OCI-LY7 (cell line): Measurements from ENCODE around the gene CCDC116. TPM values are rescaled to one million over a fixed set of nuclear protein-coding genes. Genes with fewer than 3 reads are reported as not detected.
"Not testable (repeated sequence)": the region's sequence is repeated elsewhere in the genome, so short reads cannot be mapped to it uniquely, and the experiment has no call there.

Experiments used
- BruUV-seq: library from RNA; stranded (reverse); fragments of 400-500 nt; replicated peaks from 2 replicates; lab custom pipeline; 2021; lab: Mats Ljungman, UMichigan
- CTCF ChIA-PET: fragments of 300-600 bp; sonication (Branson Sonifier 250); formaldehyde crosslinking; loops from one replicate; lab custom pipeline; 2022; ENCODE audit warnings: antibody characterized with exemption; ENCODE audit not compliant: unreplicated experiment; lab: Charles Lee
- POLR2A ChIA-PET: fragments of 300-600 bp; sonication (Branson Sonifier 250); formaldehyde crosslinking; loops from one replicate; lab custom pipeline; 2022; ENCODE audit warnings: antibody characterized with exemption; lab: Charles Lee
- DNase-seq: peaks from one replicate; pipeline ENCODE4 v3.0.0-alpha.2; 2015; ENCODE audit warnings: low spot score
- H2AFZ ChIP-seq: fragments of 200-600 bp; sonication (generic), shearing (Covaris generic); 2 replicates; pipeline ENCODE4 v1.6.1; 2014; ENCODE audit warnings: mild to moderate bottlenecking, antibody characterized with exemption, low read length, moderate library complexity
- H3K27ac ChIP-seq: fragments of 200-600 bp; sonication (generic); 2 replicates; pipeline ENCODE4 v1.5.1; 2014; ENCODE audit warnings: mixed run types, low read depth, mild to moderate bottlenecking, moderate library complexity, low read length, inconsistent platforms; ENCODE audit not compliant: poor library complexity, severe bottlenecking
- H3K36me3 ChIP-seq: fragments of 200-600 bp; sonication (generic); 2 replicates; pipeline ENCODE4 v1.6.1; 2014; ENCODE audit warnings: mild to moderate bottlenecking, antibody characterized with exemption, low read length, moderate library complexity, mixed read lengths; ENCODE audit not compliant: insufficient read depth
- H3K4me1 ChIP-seq: fragments of 200-600 bp; sonication (generic); 2 replicates; pipeline ENCODE4 v1.5.1; 2014; ENCODE audit warnings: mild to moderate bottlenecking, low read length; ENCODE audit not compliant: insufficient read depth, poor library complexity, severe bottlenecking
- H3K4me2 ChIP-seq: fragments of 200-600 bp; sonication (generic); 2 replicates; pipeline ENCODE4 v1.6.1; 2014; ENCODE audit warnings: mild to moderate bottlenecking, low read length
- H3K4me3 ChIP-seq: fragments of 200-600 bp; sonication (generic); 2 replicates; pipeline ENCODE4 v1.5.1; 2014; ENCODE audit warnings: mild to moderate bottlenecking, low read depth, low read length; ENCODE audit not compliant: poor library complexity, severe bottlenecking
- H3K79me2 ChIP-seq: fragments of 200-600 bp; sonication (generic); 2 replicates; pipeline ENCODE4 v1.6.1; 2016; ENCODE audit warnings: low read depth, mild to moderate bottlenecking, low read length, moderate library complexity, mixed read lengths; ENCODE audit not compliant: insufficient read depth
- H3K9me2 ChIP-seq: fragments of 200-600 bp; sonication (generic); 2 replicates; pipeline ENCODE4 v1.6.1; 2016; ENCODE audit warnings: mild to moderate bottlenecking, low read length, mixed read lengths; ENCODE audit not compliant: insufficient read depth
- H3K9me3 ChIP-seq: fragments of 200-600 bp; sonication (generic); 2 replicates; pipeline ENCODE4 v1.6.1; 2014; ENCODE audit warnings: mild to moderate bottlenecking, mixed run types, low read length, mixed read lengths
- H4K20me1 ChIP-seq: fragments of 200-600 bp; sonication (generic); 2 replicates; pipeline ENCODE4 v1.6.1; 2014; ENCODE audit warnings: mild to moderate bottlenecking, antibody characterized with exemption, low read length, moderate library complexity, mixed read lengths; ENCODE audit not compliant: insufficient read depth
- CTCF ChIP-seq: fragments of 200-600 bp; sonication (generic); conservative IDR thresholded peaks from 2 replicates; pipeline ENCODE4 v1.5.1; 2014; ENCODE audit warnings: mild to moderate bottlenecking, antibody characterized with exemption, low read length, moderate library complexity, mixed read lengths
- EZH2phosphoT487 ChIP-seq: fragments of 200-600 bp; sonication (generic); IDR thresholded peaks from 2 replicates; pipeline ENCODE4 v1.6.1; 2018; ENCODE audit warnings: low read depth, borderline replicate concordance, mild to moderate bottlenecking, mixed run types, antibody characterized with exemption, low read length, moderate library complexity, mixed read lengths
- intact Hi-C: fragments of 100-400 bp; cut with micrococcal nuclease; formaldehyde crosslinking; loops from one replicate; pipeline ENCODE4 v1.10.0; 2022; ENCODE audit not compliant: unreplicated experiment
- total RNA-seq, 2 experiments: library from RNA; depleted of rRNA in 1 of 2; stranded (reverse); fragments of >200 nt in 1 of 2; shearing (Covaris generic) in 1 of 2; gene quantifications; 2 replicates each; pipeline ENCODE4 v1.2.3, GENCODE V29; 2014 to 2022

CCDC116 gene
- total RNA-seq, 2 experiments from 2014 or later: 1.5 to 3.1 TPM

DNA sequence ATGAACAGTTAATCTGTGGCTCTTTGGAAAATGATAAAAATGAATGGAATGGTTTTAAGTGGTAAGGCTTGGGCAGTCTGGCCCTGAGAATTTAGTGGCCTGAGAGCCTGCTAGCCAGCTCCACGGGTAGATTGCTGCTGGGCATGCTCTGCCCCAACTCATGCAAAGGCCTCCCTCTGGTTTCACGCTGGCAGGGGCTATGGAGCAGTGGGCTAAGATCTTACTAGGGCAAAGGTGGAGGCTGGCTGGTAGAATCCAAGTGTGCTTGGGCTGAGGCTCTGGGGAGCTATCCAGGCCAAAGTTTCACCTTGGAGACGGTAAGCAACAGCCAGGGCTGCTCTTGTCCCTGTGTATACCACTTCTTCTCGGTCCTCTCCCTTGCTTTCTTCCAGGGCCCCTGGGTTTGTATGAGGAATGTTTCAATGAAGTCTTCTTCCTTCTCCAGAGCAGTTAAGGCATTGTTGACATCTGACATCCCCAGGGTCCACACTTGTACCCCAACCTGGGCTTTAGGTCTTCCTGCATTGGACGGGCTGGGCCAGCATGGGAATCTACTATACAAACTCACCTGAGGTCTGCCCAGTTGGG, 37.6 kb upstream of the CCDC116 start:
- Histone ChIP-seq H3K4me2 (no peak overlapping the region), H3K4me3 (no peak overlapping the region), H2AFZ (no peak overlapping the region), H3K36me3 (peaks cover 88% of the 10 kb centered on the region), H3K4me1 (peaks cover 25% of the 10 kb centered on the region), H3K9me2 (no peaks in the 10 kb centered on the region), H3K9me3 (no peaks in the 10 kb centered on the region), H3K79me2 (peaks cover 100% of the 10 kb centered on the region), H4K20me1 (peaks cover 28% of the 10 kb centered on the region), H3K27ac (no peak overlapping the region)
- DNase-seq: no peak
- intact Hi-C loops: no loop called here
- ChIA-PET POLR2A (no interaction called here), CTCF (no interaction called here)
- TSS peak; percentile 24 for BruUV-seq
- TF ChIP-seq EZH2phosphoT487 (no peak), CTCF (no peak)

- H4K20me1 ChIP-seq: peaks cover 14% of the 10 kb centered on the region; the same call in 1 of the 2 replicates
- H3K4me3 ChIP-seq, CTCF ChIA-PET, POLR2A ChIA-PET, H3K9me2 ChIP-seq, DNase-seq, intact Hi-C loops, H3K4me2 ChIP-seq, BruUV-seq, H3K27ac ChIP-seq, H3K4me1 ChIP-seq, H3K9me3 ChIP-seq, H2AFZ ChIP-seq: not testable (repeated sequence)
- peaks cover 99% of the 10 kb centered on the region for H3K79me2 ChIP-seq
- peaks cover 87% of the 10 kb centered on the region for H3K36me3 ChIP-seq
Measured at GRCh38 chr22:21596356-21597135, 36.0 kb upstream of the CCDC116 start.

- POLR2A ChIA-PET: interaction anchor here (1.1 kb wide), 1 partner anchor 11 kb away, joined by 3 read pairs; no protein-coding TSS in a partner anchor
- peaks cover 86% of the 10 kb centered on the region for H3K36me3 ChIP-seq
- H3K79me2 ChIP-seq: peaks cover 99% of the 10 kb centered on the region
- peaks cover 4% of the 10 kb centered on the region; the same call in 1 of the 2 replicates for H4K20me1 ChIP-seq
- no peak for DNase-seq
- no peak for TF ChIP-seq EZH2phosphoT487
- TF ChIP-seq CTCF: no peak
- H3K27ac ChIP-seq: no peak overlapping the region
- CTCF ChIA-PET: no interaction called here
- no peak overlapping the region for H3K4me3 ChIP-seq
- H3K9me2 ChIP-seq: no peaks in the 10 kb centered on the region
- H3K4me1 ChIP-seq: no peaks in the 10 kb centered on the region
- no TSS peak for BruUV-seq
- no peak overlapping the region for H3K4me2 ChIP-seq
- H3K9me3 ChIP-seq: no peaks in the 10 kb centered on the region
- intact Hi-C loops: no loop called here
- H2AFZ ChIP-seq: no peak overlapping the region
Measured at GRCh38 chr22:21598302-21598701, 34.3 kb upstream of the CCDC116 start.
